ENCODE results near the gene RALGPS1.

RALGPS1 gene

GRCh38 chr9:127177231-127177630, 262.6 kb downstream of the RALGPS1 start:
- DNase-seq = no peak

GRCh38 chr9:127177665-127178265, 263.2 kb downstream of the RALGPS1 start:
- no peak for DNase-seq

- no peak for DNase-seq
Measured at GRCh38 chr9:127178686-127179632, 264.4 kb downstream of the RALGPS1 start.

- DNase-seq = no peak
Measured at GRCh38 chr9:127179633-127180441, 265.3 kb downstream of the RALGPS1 start.

- DNase-seq = no peak
Measured at GRCh38 chr9:127180457-127181314, 266.1 kb downstream of the RALGPS1 start.

GRCh38 chr9:127181315-127181580, 266.7 kb downstream of the RALGPS1 start:
- no peak for DNase-seq

- DNase-seq = no peak
Measured at GRCh38 chr9:127181595-127182190, 267.1 kb downstream of the RALGPS1 start.

- DNase-seq = no peak
Measured at GRCh38 chr9:127182901-127183746, 268.5 kb downstream of the RALGPS1 start.

- no peak for DNase-seq
Measured at GRCh38 chr9:127183814-127184582, 269.4 kb downstream of the RALGPS1 start.

GRCh38 chr9:127184641-127185040, 270.1 kb downstream of the RALGPS1 start:
- DNase-seq = no peak

GRCh38 chr9:127185181-127185580, 270.6 kb downstream of the RALGPS1 start:
- no peak for DNase-seq

GRCh38 chr9:127185931-127186781, 271.6 kb downstream of the RALGPS1 start:
- DNase-seq = no peak

GRCh38 chr9:127186806-127187205, 272.2 kb downstream of the RALGPS1 start:
- DNase-seq = no peak

GRCh38 chr9:127187231-127187956, 272.8 kb downstream of the RALGPS1 start:
- DNase-seq = no peak

GRCh38 chr9:127188396-127188795, 273.8 kb downstream of the RALGPS1 start:
- DNase-seq = no peak

GRCh38 chr9:127189628-127190027, 275.0 kb downstream of the RALGPS1 start:
- DNase-seq = no peak

- no peak for DNase-seq
Measured at GRCh38 chr9:127192744-127193143, 278.2 kb downstream of the RALGPS1 start.

- no peak for DNase-seq
Measured at GRCh38 chr9:127193483-127193882, 278.9 kb downstream of the RALGPS1 start.

All from activated CD8-positive, alpha-beta memory T cell treated with anti-CD3 and anti-CD28 coated beads for 24 hours (primary cell).